K562 (cell line): Measurements from ENCODE around the gene VGLL3. TPM values are rescaled to one million over a fixed set of nuclear protein-coding genes. Genes with fewer than 3 reads are reported as not detected.

ENCODE experiments used
- ATAC-seq: fragments of 200-7000 bp; cut with Tn5 transposase; 3 replicates; pipeline ENCODE4 v1.9.1; 2020; ENCODE audit warnings: moderate library complexity
- BruUV-seq: library from RNA; stranded (reverse); fragments of 400-500 nt; replicated peaks from 2 replicates; lab custom pipeline; 2021; lab: Mats Ljungman, UMichigan
- CTCF ChIA-PET: fragments of 300-600 bp; formaldehyde crosslinking; extraction: SDS; loops from one replicate; lab custom pipeline; 2021; ENCODE audit warnings: low intra/inter-chr PET ratio; lab: Yijun Ruan, JAX
- POLR2A ChIA-PET: fragments of 300-600, 350-650 bp; sonication (Branson Sonifier 250); formaldehyde crosslinking; extraction: SDS; loops from one replicate; lab custom pipeline; 2021; ENCODE audit warnings: antibody characterized with exemption, inconsistent platforms; lab: Yijun Ruan, JAX
- DNase-seq, 4 experiments: peaks; one replicate each; pipeline versions ENCODE4 v3.0.0 to v3.0.0-alpha.2; 2011 to 2018; ENCODE audit warnings: low spot score in 3 of 4, mixed read lengths in 3 of 4; ENCODE audit errors: extremely low read depth in 1 of 4
- FAIRE-seq: peaks from 2 replicates; lab custom pipeline; 2011; peaks lifted over from hg19 to GRCh38; lab: Jason Lieb, UNC
- H2AFZ ChIP-seq: 2 replicates; pipeline ENCODE4 v1.6.0; 2011; ENCODE audit warnings: low read depth, low read length, control low read depth, inconsistent platforms
- H3K27ac ChIP-seq: fragments of 200-600 bp; 3 replicates; pipeline ENCODE4 v1.8.0; 2011; ENCODE audit warnings: low read depth, mild to moderate bottlenecking, control low read depth, inconsistent platforms, low read length, moderate library complexity, mixed read lengths; ENCODE audit errors: extremely low read depth
- H3K27me3 ChIP-seq, 2 experiments: fragments of 300-600 bp in 1 of 2; 2 replicates in 1 of 2; 3 replicates in 1 of 2; pipeline versions ENCODE4 v1.6.0 to v1.8.0; 2011; ENCODE audit warnings: inconsistent platforms in 2 of 2, low read length in 2 of 2, mild to moderate bottlenecking in 1 of 2, mixed read lengths in 1 of 2, moderate library complexity in 1 of 2; ENCODE audit not compliant: control insufficient read depth in 2 of 2, insufficient read depth in 2 of 2
- H3K36me3 ChIP-seq: fragments of 300-600 bp; 3 replicates; pipeline ENCODE4 v1.8.0; 2011; ENCODE audit warnings: mild to moderate bottlenecking, low read length, inconsistent platforms; ENCODE audit not compliant: control insufficient read depth, insufficient read depth
- H3K4me1 ChIP-seq, 2 experiments: fragments of 200-600 bp in 1 of 2; replicated peaks in 1 of 2; 2 replicates in 1 of 2; 3 replicates in 1 of 2; pipeline versions ENCODE4 v1.5.1 to v1.8.0; 2011; ENCODE audit warnings: inconsistent platforms in 2 of 2, low read length in 2 of 2, mild to moderate bottlenecking in 1 of 2, mixed read lengths in 1 of 2, moderate library complexity in 1 of 2; ENCODE audit not compliant: control insufficient read depth in 2 of 2, insufficient read depth in 2 of 2
- H3K4me2 ChIP-seq: 2 replicates; pipeline ENCODE4 v1.6.1; 2011; ENCODE audit warnings: low read length, control low read depth, inconsistent platforms, mixed read lengths; ENCODE audit not compliant: insufficient read depth
- H3K4me3 ChIP-seq: fragments of 200-600 bp; sonication (generic), shearing (Covaris generic); 2 replicates; pipeline ENCODE4 v1.5.1; 2016; ENCODE audit warnings: control low read depth, inconsistent platforms
- H3K79me2 ChIP-seq: fragments of 200-600 bp; 3 replicates; pipeline ENCODE4 v1.8.0; 2011; ENCODE audit warnings: low read length, inconsistent platforms; ENCODE audit not compliant: control insufficient read depth, insufficient read depth
- H3K9ac ChIP-seq, 2 experiments: 2 replicates each; pipeline versions ENCODE4 v1.6.0 to v1.6.1; 2011; ENCODE audit warnings: low read depth in 2 of 2, low read length in 2 of 2, control low read depth in 1 of 2, inconsistent platforms in 1 of 2, mild to moderate bottlenecking in 1 of 2, mixed read lengths in 1 of 2; ENCODE audit not compliant: insufficient read depth in 1 of 2
- H3K9me1 ChIP-seq: one replicate; pipeline ENCODE4 v1.6.0; 2011; ENCODE audit warnings: inconsistent platforms, mild to moderate bottlenecking, low read length, moderate library complexity; ENCODE audit not compliant: control insufficient read depth, insufficient read depth
- H3K9me3 ChIP-seq: replicated peaks from 2 replicates; pipeline ENCODE4 v1.5.1; 2011; ENCODE audit warnings: low read depth, low read length, inconsistent platforms; ENCODE audit not compliant: control insufficient read depth, insufficient read depth
- H4K20me1 ChIP-seq: replicated peaks from 2 replicates; pipeline ENCODE4 v1.6.1; 2011; ENCODE audit warnings: low read length, inconsistent platforms, mixed read lengths; ENCODE audit not compliant: control insufficient read depth, insufficient read depth
- ZNF696 ChIP-seq: fragments of 250-450 bp; sonication (Bioruptor Pico); conservative IDR thresholded peaks from 2 replicates; pipeline ENCODE4 v1.4.0; 2020; ENCODE audit warnings: mild to moderate bottlenecking, moderate library complexity
- WGBS: fragments of 100-300 bp; shearing (Covaris generic); methylation state at CpG from one replicate; pipeline ENCODE4 v1.1.6; 2016; ENCODE audit warnings: low coverage, mixed read lengths; ENCODE audit not compliant: insufficient coverage; ENCODE audit errors: missing lambda C conversion rate; 5-methylcytosine and 5-hydroxymethylcytosine counted together
- in situ Hi-C: fragments of 300-500 bp; cut with MboI; formaldehyde crosslinking; loops from 4 replicates; pipeline ENCODE4 v1.15.0; 2018; ENCODE audit warnings: inconsistent platforms, mixed read lengths
- intact Hi-C: fragments of 100-400 bp; cut with micrococcal nuclease; formaldehyde crosslinking; loops from 2 replicates; pipeline ENCODE4 v1.14.2; 2022
- polyA plus RNA-seq, 8 experiments: library from polyadenylated mRNA; depleted of rRNA in 4 of 8; stranded (reverse) in 5 of 8; unstranded in 3 of 8; fragments of >200 nt; fragmentation: Nextera tagmentation in 2 of 8; fragmentation: Illumina TruSeq in 1 of 8; extraction: Ambion mirVana in 2 of 8; extraction: Trizol in 1 of 8; gene quantifications; 2 replicates each; pipeline versions ENCODE4 v1.2.1 to v1.2.3, GENCODE V29; 2011 to 2014; ENCODE audit warnings: inconsistent platforms in 1 of 8, missing spikeins in 1 of 8
- total RNA-seq, 7 experiments: library from RNA; depleted of rRNA in 6 of 7; stranded (reverse); fragments of >200 nt in 6 of 7; fragmentation: Illumina TruSeq in 2 of 7; extraction: Trizol in 2 of 7; gene quantifications; 2 replicates each; pipeline versions ENCODE4 v1.2.1 to v1.2.3, GENCODE V29; 2011 to 2021; ENCODE audit warnings: low replicate concordance in 1 of 7
- TF ChIP-seq, protein P1 (sequence below): fragments of 250-450 bp; sonication (Bioruptor Pico); IDR thresholded peaks from 2 replicates; pipeline ENCODE4 v1.5.0; 2021; ENCODE audit warnings: mild to moderate bottlenecking, moderate library complexity
- TF ChIP-seq, protein P2 (sequence below): fragments of 450-650 bp; formaldehyde crosslinking; IDR thresholded peaks from 2 replicates; pipeline ENCODE4 v1.4.0; 2020; ENCODE audit warnings: mild to moderate bottlenecking, moderate library complexity
- TF ChIP-seq, protein P3 (sequence below), 3 experiments: fragments of 200-800 bp in 1 of 3; sonication (Bioruptor generic) in 1 of 3; sonication (generic) in 1 of 3; formaldehyde crosslinking in 1 of 3; IDR thresholded peaks; 2 replicates each; pipeline versions ENCODE4 v1.6.1 to v1.8.0; 2016 to 2022; ENCODE audit warnings: mild to moderate bottlenecking in 2 of 3, missing compliant biosample characterization in 2 of 3, missing genetic modification characterization in 2 of 3, missing genetic modification reagents in 1 of 3

Gene VGLL3
- total and polyA plus RNA-seq, 9 of the 15 experiments (the other 6 are each of a cell fraction or from before 2014, with no cell fraction given) = under 0.01 to 0.09 (median 0.04) TPM; not detected in 6

DNA sequence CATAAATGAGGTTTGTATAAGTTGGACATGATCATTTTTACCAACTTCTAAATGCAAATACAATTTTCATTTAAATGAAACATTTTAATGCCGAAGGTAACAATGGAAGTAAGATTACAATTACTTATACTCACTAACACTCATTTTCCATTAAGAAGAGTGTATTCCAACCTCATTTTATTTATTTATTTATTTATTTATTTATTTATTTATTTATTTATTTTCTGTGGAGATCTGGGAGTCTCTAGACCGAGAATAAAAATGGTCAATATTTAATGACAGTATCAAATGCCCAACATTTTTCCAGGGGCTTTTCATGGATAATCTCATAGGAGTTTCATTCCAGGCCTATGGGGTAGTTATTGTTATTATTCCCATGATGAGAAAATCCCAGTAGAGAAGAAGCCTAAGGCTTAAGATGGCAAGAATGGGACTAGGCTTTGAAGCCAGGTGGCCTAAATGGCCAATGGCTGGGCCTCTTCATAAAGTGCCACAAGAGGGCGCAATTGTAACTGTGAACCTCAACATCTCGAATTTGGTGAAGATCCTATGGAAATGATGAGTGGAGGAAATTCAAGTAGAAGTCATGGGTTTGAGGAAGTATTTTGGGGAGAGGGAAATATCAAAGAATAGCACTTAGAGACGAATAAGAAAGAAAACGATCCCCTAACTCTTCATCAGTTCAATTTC, 21.3 kb downstream of the VGLL3 start:
- ChIA-PET CTCF (interaction anchor here (0.6 to 1.5 kb wide), 3 partner anchors 113 to 1090 kb away, joined by 3 to 9 read pairs (median 5); no protein-coding TSS in a partner anchor), POLR2A (no interaction called here)
- no peaks in the 10 kb centered on the region for H3K36me3 ChIP-seq
- H3K9me1 ChIP-seq = no peaks in the 10 kb centered on the region
- no peaks in the 10 kb centered on the region for H3K27me3 ChIP-seq
- H3K79me2 ChIP-seq = no peaks in the 10 kb centered on the region
- no peaks in the 10 kb centered on the region for H4K20me1 ChIP-seq
- no peak overlapping the region for H3K4me2 ChIP-seq
- DNase-seq (peak; percentile 35 to 64 (median 56)), FAIRE-seq (peak; percentile 6), ATAC-seq (peak; percentile 76)
- H3K9ac ChIP-seq = no peak overlapping the region
- H3K27ac ChIP-seq = no peak overlapping the region
- in situ Hi-C loops (no loop called here), intact Hi-C loops (loop anchor here (1.0 to 2.0 kb wide), 2 partner anchors 113 to 199 kb away; no protein-coding TSS in a partner anchor)
- H2AFZ ChIP-seq = no peak overlapping the region
- H3K9me3 ChIP-seq = no peaks in the 10 kb centered on the region
- H3K4me1 ChIP-seq = no peaks in the 10 kb centered on the region
- WGBS = 6% methylated on average over 6 of the region's 6 CpGs
- no TSS peak for BruUV-seq
- no peak overlapping the region for H3K4me3 ChIP-seq
- TF ChIP-seq, protein P1, sequence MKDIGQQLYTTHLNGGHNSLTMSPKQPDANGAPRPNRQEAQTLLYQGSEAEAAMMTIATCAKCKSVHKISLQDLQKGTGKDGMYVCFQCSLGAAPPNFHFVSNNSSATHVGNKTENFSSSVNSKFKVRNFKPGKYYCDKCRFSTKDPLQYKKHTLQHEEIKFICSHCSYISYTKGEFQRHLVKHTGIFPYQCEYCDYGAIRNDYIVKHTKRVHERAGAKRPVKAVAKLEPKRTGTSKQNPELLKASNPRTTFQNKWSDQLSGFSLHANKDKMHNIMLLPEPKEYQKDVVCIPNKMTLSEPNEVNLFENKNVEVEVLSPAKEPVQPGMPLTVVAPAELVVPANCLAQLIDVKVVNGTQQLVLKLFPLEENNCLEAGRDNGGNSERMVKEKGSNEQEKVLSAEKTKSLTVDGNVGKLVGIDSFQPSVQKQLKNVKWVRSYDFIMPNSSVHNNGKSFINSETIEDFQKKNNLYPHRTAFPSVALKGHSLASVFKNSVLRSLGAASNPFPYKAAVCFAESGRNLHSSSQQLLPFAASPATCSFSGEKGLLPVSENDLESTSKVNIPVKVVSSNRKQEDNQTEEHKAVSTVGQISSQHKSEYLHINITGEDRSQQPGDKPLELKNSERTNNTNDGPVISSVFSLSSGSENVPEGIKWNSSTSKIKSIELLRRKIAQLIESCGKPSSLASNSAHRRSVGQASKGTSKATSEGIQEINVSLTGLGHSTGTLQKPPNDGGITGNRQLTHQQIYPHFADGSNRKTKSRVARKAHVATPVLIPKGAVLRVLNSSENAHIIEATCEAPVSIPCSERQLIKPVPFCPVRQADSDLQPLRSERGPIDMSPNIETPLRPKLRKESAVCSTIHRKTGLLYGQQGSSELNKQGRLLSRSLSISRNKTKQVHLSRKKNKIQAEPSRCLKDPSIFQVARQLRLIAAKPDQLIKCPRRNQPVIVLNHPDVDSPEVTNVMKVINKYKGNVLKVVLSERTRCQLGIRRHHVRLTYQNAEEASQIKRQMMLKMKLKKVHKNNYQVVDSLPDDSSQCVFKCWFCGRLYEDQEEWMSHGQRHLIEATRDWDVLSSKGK = no peak
- no peak for TF ChIP-seq ZNF696
- TF ChIP-seq, protein P2, sequence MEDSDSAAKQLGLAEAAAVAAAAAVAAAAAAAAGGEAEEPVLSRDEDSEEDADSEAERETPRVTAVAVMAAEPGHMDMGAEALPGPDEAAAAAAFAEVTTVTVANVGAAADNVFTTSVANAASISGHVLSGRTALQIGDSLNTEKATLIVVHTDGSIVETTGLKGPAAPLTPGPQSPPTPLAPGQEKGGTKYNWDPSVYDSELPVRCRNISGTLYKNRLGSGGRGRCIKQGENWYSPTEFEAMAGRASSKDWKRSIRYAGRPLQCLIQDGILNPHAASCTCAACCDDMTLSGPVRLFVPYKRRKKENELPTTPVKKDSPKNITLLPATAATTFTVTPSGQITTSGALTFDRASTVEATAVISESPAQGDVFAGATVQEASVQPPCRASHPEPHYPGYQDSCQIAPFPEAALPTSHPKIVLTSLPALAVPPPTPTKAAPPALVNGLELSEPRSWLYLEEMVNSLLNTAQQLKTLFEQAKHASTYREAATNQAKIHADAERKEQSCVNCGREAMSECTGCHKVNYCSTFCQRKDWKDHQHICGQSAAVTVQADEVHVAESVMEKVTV (CRISPR knock-in tag) = peak; percentile 13; the same call in 1 of the 2 replicates
- TF ChIP-seq, protein P3, sequence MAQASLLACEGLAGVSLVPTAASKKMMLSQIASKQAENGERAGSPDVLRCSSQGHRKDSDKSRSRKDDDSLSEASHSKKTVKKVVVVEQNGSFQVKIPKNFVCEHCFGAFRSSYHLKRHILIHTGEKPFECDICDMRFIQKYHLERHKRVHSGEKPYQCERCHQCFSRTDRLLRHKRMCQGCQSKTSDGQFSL (CRISPR knock-in tag; IDR thresholded peaks at IDR 0.05) = no peak
- TF ChIP-seq, protein P3 (tag; IDR thresholded peaks at IDR 0.05) = no peak
